GM15510 (cell line): ENCODE measurements around the gene NF2.

Experiments used
- POLR2A ChIP-seq: IDR thresholded peaks from 3 replicates; pipeline ENCODE4 v1.6.1; 2011; ENCODE audit warnings: borderline replicate concordance; ENCODE audit not compliant: insufficient read length; ENCODE audit errors: extremely low read depth

Gene NF2

DNA sequence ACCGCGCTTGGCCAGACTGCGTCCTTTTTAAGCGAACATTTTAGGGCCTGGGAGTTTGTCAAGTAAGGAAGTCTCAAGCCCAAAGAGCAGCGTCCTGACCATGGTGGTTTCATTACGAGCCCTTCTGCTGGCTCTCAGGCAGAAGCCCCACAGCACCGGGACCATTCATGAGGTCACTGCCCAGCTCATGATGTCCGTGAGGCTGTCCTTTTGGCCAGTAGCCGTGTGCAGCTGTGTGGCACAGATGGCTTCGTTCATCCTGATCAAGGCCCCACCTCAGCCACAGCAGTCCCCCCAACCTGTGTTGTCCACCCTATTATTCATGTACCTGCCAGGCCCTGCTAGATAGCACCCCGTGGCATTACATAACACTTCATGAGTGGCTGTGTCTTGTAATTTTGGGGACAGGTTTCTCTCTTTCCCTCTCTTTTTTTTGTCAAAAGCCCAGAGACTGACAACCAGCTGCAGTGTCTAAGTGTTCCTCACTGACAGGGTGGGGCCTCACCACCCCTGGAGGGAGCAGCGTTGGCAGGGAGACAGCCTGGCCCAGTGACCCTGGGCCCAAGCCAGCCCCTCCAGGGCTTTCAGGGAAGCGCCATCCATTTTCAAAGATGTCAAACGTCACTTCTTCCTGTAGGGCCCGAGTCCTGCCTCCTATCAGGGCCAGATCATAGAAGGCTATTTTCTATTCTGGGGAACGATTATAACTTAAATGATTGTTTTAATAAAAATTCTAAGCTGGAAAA lies 94.6 kb downstream of the NF2 start:
- TF ChIP-seq POLR2A = no peak

- TF ChIP-seq POLR2A = no peak
Observed at GRCh38 chr22:29700206-29700899, 96.9 kb downstream of the NF2 start.

DNA sequence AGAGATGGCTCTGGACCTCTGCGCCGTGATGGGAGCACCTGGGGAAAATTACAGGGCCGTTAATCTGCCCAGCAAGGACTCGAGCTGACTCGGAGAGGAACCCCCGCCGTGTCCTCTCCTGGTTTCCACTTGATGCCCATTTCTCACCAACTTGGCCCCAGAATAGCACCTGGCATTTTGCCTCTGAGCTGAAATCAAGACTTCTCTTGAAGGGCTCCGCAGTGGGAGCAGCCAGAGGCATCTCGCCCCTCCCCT lies 97.4 kb downstream of the NF2 start:
- no peak for TF ChIP-seq POLR2A

GRCh38 chr22:29701155-29701999 lies 97.9 kb downstream of the NF2 start:
- no peak for TF ChIP-seq POLR2A

DNA sequence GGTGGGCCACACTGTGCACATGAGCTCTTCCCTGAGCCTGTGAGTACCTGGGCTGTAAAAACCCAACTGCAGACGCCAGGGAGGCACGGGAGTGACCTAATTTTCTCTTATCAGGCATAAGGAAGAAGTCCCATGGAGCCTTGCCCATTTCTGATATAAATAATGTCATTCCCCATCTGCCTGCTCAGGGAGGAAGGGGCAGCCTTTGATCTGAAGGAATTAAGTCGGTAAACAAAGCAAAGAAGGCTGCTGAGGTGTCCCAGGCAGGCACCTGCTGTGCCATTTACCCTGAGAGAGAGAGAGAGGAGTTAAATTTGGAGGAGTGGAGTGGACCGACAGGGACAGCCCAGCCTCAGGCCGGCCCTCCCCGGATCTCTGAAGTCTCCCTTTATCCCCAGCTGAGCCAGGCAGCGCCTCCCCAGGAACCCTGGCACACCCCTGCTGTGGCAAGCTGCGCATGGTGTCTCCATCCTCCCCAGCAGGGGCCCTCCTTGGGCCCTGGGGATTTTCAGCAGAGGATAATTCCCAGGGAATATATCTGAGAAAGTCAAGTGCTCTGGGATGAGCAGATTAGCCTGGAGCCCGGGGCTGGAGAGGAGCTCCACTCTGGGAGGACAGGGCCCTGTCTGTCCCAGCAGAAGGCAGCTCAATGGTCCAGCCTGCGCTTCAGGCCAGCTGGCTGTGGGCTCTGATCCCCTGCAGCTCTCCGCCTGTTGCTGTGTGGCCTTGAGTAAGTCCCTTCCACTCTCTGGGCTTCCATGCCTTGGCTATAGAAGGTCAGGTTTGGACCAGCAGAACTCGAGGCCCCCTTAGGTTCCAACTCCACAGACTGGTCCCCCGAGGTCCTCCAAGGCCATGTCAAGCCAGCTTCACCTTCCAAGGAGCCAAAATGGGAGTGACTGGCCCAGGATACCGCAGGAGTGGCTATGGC lies 98.8 kb downstream of the NF2 start:
- TF ChIP-seq POLR2A = no peak

DNA sequence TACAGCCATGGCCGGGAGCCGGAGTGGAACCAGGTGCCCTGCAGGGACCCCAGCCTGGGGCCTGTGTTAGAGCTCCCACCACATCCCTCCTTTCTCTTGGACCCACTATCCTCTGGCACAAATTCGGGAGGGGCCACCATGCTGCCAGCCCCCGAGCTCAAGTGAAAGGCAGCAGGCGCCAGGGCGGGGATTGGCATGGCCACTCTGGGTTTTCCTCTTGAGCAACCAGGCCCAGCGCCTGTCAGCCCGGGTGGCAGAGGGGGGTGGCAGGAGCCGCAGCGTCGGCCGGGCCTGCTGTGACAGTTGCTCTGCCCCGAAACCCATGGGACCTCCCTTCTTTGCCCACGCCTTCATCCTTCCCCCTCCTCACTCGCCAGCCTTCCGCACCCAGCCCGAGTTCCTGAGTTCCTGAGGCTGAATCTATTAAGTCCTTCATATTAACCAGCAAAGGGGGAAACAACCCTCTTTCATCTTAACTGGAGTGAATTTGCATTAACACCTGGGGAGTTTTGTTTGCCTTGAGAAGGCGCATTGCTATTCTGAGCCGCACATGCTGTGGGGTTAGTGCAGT lies 99.6 kb downstream of the NF2 start:
- no peak for TF ChIP-seq POLR2A

DNA sequence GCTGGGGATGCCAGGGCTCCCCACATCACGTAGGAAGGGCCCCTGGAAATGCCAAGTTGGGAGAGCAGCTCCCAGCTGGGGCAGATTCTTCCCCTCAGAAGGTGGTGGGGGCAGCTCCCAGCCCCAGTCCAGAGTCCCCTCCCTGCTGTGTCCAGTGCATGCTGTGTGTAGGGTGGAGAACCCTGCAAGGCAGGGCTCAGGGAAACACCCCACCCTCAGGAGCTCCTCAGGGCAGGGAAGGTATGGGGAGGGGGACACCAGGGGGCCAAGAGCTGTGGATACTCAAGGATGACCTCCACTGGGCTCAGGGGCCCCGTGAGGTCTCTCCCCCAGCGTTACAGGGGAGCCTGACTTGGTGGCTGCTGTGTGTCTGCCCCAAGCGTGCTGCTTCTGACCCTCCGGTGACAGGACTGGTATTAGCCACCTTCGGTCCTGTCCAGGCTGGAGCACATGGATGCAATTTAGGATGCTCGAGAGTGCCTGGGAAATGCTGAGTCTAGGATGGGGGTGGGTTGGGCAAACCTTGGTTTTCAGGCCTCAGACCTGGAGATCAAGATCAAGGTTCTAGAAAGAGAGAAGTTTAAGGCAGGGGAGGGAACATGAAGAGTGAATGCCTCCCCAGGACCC lies 100.2 kb downstream of the NF2 start:
- TF ChIP-seq POLR2A = no peak

DNA sequence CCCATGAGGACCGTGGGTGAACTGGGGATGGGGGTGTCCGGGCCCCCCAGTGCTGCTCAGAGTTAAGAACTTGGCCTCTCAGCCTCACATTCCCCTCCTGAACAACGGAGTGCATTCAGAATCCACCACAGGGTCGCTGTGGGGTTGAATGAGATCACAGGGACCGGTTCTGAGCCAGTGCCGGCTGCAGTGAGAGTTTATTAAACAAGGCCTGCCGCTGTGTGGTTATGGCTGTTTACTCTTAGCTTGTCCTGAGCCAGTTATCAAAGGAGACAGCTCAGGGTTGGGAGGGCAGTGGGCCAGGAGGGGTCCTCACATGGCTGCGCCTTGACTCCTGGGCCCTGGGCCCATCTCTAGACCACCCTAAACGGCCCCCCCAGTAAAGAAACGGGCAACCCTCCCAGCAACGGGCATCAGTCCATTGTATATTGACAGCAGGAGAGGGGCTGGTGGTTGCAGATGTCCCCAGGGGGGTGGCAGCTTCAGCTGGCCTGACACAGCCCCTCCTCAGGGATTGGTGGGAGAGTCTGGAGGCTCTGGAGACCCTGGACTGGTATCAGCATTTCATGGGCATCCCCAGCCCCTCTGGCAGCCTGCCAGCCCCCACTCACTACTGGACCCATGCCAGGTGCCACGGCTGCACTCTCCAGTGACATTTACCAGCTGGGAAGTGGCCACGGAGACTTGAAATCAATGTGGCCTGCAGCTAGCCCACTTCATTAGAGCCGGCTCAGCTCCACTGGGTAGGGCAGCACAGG lies 101.3 kb downstream of the NF2 start:
- TF ChIP-seq POLR2A = no peak

DNA sequence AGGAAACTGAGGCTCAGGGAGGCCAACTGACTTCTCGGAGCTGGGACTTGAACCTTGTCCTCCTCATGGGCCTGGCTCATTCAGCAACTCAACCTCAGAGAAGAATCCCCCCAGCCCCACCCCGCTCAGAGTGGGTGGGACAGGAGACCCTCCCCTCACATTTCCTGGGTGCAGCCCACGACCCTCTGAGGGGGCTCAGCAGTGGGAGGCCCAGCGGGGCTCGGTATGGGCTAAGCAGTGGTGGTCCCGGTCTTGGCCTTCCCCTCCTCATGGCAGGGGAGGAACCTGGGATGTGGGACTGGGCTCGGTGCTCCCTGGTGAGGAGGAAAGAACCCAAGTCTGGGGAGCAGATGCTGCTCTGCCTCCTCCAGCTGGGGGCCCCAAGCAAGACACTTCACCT lies 102.2 kb downstream of the NF2 start:
- TF ChIP-seq POLR2A = no peak

- no peak for TF ChIP-seq POLR2A
Observed at GRCh38 chr22:29706486-29706885, 103.1 kb downstream of the NF2 start.

GRCh38 chr22:29707010-29707409 lies 103.6 kb downstream of the NF2 start:
- no peak for TF ChIP-seq POLR2A

DNA sequence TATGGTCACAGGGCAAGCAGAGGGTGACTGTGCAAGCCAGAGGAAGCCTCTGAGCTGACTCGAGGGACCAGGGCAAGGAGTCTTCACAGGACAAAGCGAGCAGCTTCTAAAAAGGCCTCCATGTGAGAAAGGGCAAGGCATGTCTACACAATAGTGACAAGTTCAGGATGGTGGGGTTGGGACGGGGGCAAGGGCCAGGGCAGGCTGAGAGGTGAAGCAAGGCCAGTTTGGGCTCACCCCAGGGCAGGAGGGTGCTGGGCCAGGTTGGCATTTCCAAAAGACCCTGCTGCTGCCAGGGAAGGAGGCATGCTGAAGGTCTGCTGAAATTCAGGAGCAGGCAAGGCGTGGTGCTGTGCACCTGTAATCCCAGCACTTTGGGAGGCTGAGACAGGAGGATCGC lies 104.0 kb downstream of the NF2 start:
- no peak for TF ChIP-seq POLR2A

DNA sequence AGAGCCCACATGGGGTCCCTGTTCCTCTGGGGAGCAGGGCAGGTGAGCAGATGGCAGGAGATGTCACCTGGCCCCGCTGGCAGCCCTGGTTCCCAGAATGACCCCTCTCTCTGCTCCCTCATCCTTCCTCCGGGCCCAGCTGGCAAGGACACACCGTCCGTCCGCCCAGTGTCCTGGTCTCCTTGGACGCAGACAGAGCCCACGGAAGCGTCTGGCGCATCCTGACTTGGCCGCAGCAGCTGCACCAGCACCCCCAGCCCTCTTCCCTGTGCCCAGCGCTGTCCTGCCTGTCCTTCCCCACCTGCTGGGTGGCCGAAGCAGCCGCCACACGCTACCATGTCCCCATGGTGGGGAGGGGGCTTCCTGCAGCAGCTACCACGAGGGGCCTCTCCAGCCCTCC lies 106.8 kb downstream of the NF2 start:
- no peak for TF ChIP-seq POLR2A
